ENCODE data around the gene CAPN8. TPM values are rescaled to one million over a fixed set of nuclear protein-coding genes. Genes with fewer than 3 reads are reported as not detected.

CAPN8 gene
- total RNA-seq, 1 donor from 2014 or later = not detected

- Histone ChIP-seq H3K36me3 (ENCODE audit: control insufficient read depth, insufficient read depth, low read length) (no peaks in the 10 kb centered on the region), H3K4me3 (ENCODE audit: low read depth, low read length) (no peak overlapping the region), H3K27me3 (ENCODE audit: control insufficient read depth, insufficient read depth, low read length) (peaks cover 4% of the 10 kb centered on the region)
- no peak for DNase-seq (ENCODE audit: low read depth)
- TF ChIP-seq, protein P1, sequence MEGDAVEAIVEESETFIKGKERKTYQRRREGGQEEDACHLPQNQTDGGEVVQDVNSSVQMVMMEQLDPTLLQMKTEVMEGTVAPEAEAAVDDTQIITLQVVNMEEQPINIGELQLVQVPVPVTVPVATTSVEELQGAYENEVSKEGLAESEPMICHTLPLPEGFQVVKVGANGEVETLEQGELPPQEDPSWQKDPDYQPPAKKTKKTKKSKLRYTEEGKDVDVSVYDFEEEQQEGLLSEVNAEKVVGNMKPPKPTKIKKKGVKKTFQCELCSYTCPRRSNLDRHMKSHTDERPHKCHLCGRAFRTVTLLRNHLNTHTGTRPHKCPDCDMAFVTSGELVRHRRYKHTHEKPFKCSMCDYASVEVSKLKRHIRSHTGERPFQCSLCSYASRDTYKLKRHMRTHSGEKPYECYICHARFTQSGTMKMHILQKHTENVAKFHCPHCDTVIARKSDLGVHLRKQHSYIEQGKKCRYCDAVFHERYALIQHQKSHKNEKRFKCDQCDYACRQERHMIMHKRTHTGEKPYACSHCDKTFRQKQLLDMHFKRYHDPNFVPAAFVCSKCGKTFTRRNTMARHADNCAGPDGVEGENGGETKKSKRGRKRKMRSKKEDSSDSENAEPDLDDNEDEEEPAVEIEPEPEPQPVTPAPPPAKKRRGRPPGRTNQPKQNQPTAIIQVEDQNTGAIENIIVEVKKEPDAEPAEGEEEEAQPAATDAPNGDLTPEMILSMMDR (IDR thresholded peaks at IDR 0.05; ENCODE audit: insufficient read depth, low read length, poor library complexity, severe bottlenecking) = no peak
Measured at GRCh38 chr1:223647249-223647648, 18.3 kb downstream of the CAPN8 start.

- peaks cover 4% of the 10 kb centered on the region for H3K27me3 ChIP-seq (ENCODE audit: control insufficient read depth, insufficient read depth, low read length)
- TF ChIP-seq, protein P1 (IDR thresholded peaks at IDR 0.05; ENCODE audit: insufficient read depth, low read length, poor library complexity, severe bottlenecking) = no peak
- no peak for DNase-seq (ENCODE audit: low read depth)
- H3K36me3 ChIP-seq (ENCODE audit: control insufficient read depth, insufficient read depth, low read length) = no peaks in the 10 kb centered on the region
- no peak overlapping the region for H3K4me3 ChIP-seq (ENCODE audit: low read depth, low read length)
Measured at GRCh38 chr1:223645903-223646302, 19.6 kb downstream of the CAPN8 start.

DNA sequence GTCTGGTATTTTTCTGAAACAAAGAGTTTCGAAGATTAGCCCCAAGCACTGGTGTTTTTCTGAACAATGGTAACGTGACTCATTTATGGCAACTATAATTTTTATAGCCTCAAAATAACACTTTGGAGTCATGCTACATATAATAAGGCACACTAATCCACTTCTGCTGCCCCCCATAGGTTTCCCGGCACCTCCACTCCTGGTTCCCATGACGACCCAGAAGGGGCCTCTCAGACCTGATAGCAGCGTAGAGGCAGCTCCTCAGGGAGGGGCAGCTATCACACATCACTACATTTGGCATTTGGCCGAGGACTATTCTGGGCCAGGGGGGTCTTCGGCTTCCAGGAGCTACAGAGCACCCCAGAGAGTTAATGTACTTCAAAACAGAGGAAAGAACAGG, 23.3 kb downstream of the CAPN8 start:
- no peaks in the 10 kb centered on the region for H3K36me3 ChIP-seq (ENCODE audit: control insufficient read depth, insufficient read depth, low read length)
- TF ChIP-seq, protein P1 (IDR thresholded peaks at IDR 0.05; ENCODE audit: insufficient read depth, low read length, poor library complexity, severe bottlenecking) = no peak
- H3K27me3 ChIP-seq (ENCODE audit: control insufficient read depth, insufficient read depth, low read length) = peaks cover 4% of the 10 kb centered on the region
- H3K4me3 ChIP-seq (ENCODE audit: low read depth, low read length) = no peak overlapping the region
- DNase-seq (ENCODE audit: low read depth) = no peak

DNA sequence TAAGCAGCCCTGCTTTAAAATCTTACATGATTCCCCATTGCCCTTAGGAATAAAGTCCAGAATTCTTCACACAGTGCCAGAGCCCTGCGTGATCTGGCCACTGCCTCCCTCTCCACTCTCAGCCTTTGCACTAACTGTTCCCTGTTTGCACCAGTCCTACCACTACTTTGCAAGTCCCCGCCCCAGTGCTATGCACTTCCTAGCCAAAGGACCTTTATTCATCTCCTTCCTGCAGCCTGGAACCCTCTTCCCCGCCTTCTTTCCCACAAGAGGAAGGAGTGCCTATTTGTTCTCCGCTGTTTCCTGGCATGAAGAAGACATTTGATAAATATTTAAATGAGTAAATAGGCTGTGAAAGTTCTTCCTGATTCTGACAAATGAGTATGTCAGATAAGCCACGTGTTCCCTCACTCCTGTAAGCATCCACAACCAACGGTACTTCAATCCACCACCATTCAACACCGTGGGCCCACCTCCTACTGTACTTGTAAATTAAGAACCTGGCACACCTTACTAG, 23.9 kb downstream of the CAPN8 start:
- DNase-seq (ENCODE audit: low read depth) = no peak
- H3K27me3 ChIP-seq (ENCODE audit: control insufficient read depth, insufficient read depth, low read length) = peaks cover 4% of the 10 kb centered on the region
- TF ChIP-seq, protein P1 (IDR thresholded peaks at IDR 0.05; ENCODE audit: insufficient read depth, low read length, poor library complexity, severe bottlenecking) = no peak

GRCh38 chr1:223639331-223639749, 26.2 kb downstream of the CAPN8 start:
- Histone ChIP-seq H3K4me3 (ENCODE audit: low read depth, low read length) (no peak overlapping the region), H3K27me3 (ENCODE audit: control insufficient read depth, insufficient read depth, low read length) (no peaks in the 10 kb centered on the region), H3K36me3 (ENCODE audit: control insufficient read depth, insufficient read depth, low read length) (no peaks in the 10 kb centered on the region)
- TF ChIP-seq, protein P1 (IDR thresholded peaks at IDR 0.05; ENCODE audit: insufficient read depth, low read length, poor library complexity, severe bottlenecking) = no peak
- DNase-seq (ENCODE audit: low read depth) = no peak

More for the DNA sequence above, 23.9 kb downstream of the CAPN8 start:
- H3K36me3 ChIP-seq (ENCODE audit: control insufficient read depth, insufficient read depth, low read length) = no peaks in the 10 kb centered on the region
- no peak overlapping the region for H3K4me3 ChIP-seq (ENCODE audit: low read depth, low read length)

DNA sequence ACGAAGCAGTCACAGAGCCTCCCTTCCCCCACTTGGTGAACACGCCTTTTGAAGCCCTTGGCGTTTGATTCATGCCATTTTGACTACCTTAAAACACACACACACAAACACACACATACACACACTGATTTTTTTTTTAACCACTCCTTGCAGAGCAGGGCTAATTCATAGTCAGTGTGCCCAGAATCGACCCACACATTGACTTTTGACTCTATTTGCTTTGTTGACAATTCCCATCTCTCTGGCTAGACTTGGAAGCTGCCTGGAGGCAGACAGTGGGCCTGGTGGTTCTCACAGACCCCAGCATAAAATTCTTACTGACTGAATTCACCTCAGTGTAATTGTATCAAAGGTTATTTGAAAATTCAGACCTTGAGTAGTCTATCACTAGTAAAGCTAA, 30.3 kb downstream of the CAPN8 start:
- TF ChIP-seq, protein P1 (IDR thresholded peaks at IDR 0.05; ENCODE audit: insufficient read depth, low read length, poor library complexity, severe bottlenecking) = no peak
- no peaks in the 10 kb centered on the region for H3K36me3 ChIP-seq (ENCODE audit: control insufficient read depth, insufficient read depth, low read length)

More for the DNA sequence above, 30.3 kb downstream of the CAPN8 start:
- Histone ChIP-seq H3K4me3 (ENCODE audit: low read depth, low read length) (no peak overlapping the region), H3K27me3 (ENCODE audit: control insufficient read depth, insufficient read depth, low read length) (peaks cover 8% of the 10 kb centered on the region)
- no peak for DNase-seq (ENCODE audit: low read depth)

Data from kidney epithelial cell (primary cell).